Measurements from ENCODE around the gene HESX1. TPM values are rescaled to one million over a fixed set of nuclear protein-coding genes. Genes with fewer than 3 reads are reported as not detected.

HESX1 gene
- 0.12 to 0.43 TPM (median 0.24 TPM) in 4 of 5 replicates, not detected in the other for total RNA-seq (2022; extraction: Qiagen RNA extraction)

GRCh38 chr3:57199895-57200297, at the start of gene HESX1:
TSS of gene HESX1 (minus strand) at chr3:57199978. CDS start at chr3:57199918, 60 bp downstream.

DNA sequence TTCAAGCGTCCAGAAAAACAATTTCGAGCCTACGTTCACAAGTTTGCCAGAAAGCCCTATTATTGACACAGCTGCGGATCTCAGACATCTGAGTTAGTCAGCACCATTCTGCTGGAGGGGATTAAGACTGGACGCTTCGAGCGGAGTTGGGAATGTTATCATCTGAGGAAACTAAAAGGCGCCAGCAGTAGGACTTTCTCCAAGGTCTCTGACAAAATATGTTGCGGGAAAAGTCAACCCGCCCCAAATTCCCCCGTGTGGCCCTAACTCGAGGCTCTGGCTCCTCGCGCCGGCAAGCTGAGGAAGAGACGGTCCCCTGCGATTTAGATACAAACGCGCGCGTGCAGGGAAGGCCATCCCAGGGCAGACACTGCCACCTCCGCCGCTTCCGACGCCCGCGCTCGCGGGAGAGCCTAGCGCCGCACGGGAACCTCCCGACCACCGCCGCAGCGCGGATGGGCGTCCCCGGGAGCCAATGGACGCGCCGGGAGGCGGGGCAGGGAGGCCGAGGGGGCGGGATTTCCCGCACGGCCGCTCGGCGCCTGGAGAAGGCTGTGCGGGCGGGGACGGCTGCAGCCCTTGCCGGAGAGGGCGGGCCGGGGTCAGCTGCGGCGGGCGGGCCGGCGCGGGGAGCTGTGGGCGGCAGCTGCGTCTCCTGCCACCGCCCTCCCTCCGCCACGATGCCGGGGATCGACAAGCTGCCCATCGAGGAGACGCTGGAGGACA, 27.6 kb upstream of the HESX1 start, which contains the start of gene APPL1:
Gene APPL1, plus strand, starts transcription at position 526 of the 726 bp plus-strand sequence. Its CDS starts 155 bp downstream, at position 681.

GRCh38 chr3:57164657-57165573, 34.9 kb downstream of the HESX1 start, which contains the start of gene IL17RD:
TSS of gene IL17RD (minus strand) at chr3:57165353. CDS start at chr3:57165286, 67 bp downstream.

Other genes starting within 250 kb of the HESX1 start
- 0.32 to 0.53 TPM (median 0.47 TPM) in 5 replicates for gene SPATA12, start 139.3 kb downstream of the HESX1 start, total RNA-seq (2022; extraction: Qiagen RNA extraction)
- 0.47 to 1.3 TPM (median 1.0 TPM) in 5 replicates for gene IL17RD, start 34.6 kb downstream of the HESX1 start, total RNA-seq (2022; extraction: Qiagen RNA extraction)
- 12.2 to 17.8 TPM (median 17.1 TPM) in 5 replicates for gene APPL1, start 27.8 kb upstream of the HESX1 start, total RNA-seq (2022; extraction: Qiagen RNA extraction)
- not detected in 5 replicates for gene ASB14, start 92.7 kb upstream of the HESX1 start, total RNA-seq (2022; extraction: Qiagen RNA extraction)